KOPT-K1 (cell line): Measurements from ENCODE around the gene UBE2H.
"Not testable (repeated sequence)": the region's sequence is repeated elsewhere in the genome, so short reads cannot be mapped to it uniquely, and the experiment has no call there.

Experiments used
- H3K27ac ChIP-seq: fragments of 200-600 bp; sonication (generic); 2 replicates; pipeline ENCODE4 v1.5.1; 2016; ENCODE audit warnings: antibody characterized with exemption, mild to moderate bottlenecking, low read depth, low read length; ENCODE audit not compliant: poor library complexity, severe bottlenecking
- H3K36me3 ChIP-seq: fragments of 200-600 bp; sonication (generic); 2 replicates; pipeline ENCODE4 v1.5.1; 2017; ENCODE audit warnings: antibody characterized with exemption, mild to moderate bottlenecking, low read length, moderate library complexity; ENCODE audit not compliant: insufficient read depth
- H3K9me3 ChIP-seq: fragments of 200-600 bp; sonication (generic); 2 replicates; pipeline ENCODE4 v1.5.1; 2017; ENCODE audit warnings: antibody characterized with exemption, low read length, mild to moderate bottlenecking; ENCODE audit not compliant: insufficient read depth, poor library complexity, severe bottlenecking

Gene UBE2H

DNA sequence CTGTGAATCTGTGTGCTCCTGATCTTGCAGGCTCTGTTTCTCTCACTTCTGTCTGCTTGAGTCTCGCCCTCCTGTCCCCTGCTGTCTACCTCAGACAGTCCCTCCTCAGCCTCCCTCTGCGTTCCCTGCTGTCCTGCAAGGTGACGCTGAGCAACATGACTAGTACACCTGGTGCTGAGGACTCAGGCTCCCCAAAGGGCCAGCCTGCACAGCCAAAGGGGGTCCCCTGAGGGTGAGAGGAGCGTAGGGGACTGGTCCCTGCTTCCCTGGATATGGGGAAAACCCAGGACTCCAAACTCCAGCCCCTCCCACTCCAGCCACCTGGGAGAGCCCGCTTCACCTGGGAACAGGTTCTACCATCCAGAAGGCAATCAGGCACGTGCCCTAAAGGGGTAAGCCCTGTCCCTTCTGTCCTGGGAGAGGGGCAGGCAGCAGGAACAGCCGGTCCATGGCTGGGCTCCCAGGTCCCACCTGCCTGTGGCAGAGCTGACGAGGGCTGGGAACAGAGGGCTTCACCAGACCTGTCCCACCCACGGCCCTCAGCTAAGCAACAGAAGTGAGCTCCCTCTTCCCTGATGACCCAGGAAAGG, 156.5 kb downstream of the UBE2H start:
- Histone ChIP-seq H3K27ac (no peak overlapping the region), H3K9me3 (no peaks in the 10 kb centered on the region)

DNA sequence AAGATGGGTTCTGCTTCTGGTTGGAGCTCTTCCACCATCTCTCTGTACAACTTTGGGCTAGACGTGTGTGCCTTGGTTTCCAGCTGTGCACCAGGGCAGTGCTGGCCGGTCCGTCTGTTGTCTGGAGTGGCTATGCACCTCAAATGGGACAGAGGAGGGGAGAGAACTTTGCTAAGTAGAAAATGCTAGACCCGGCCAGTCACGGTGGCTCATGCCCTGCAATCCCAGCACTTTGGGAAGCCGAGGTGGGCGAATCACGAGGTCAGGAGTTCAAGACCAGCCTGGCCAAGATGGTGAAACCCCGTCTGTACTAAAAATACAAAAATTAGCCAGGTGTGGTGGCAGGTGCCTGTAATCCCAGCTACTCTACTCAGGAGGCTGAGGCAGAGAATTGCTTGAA, 158.3 kb downstream of the UBE2H start:
- H3K9me3 ChIP-seq, H3K36me3 ChIP-seq, H3K27ac ChIP-seq: not testable (repeated sequence)

More for the DNA sequence above, 156.5 kb downstream of the UBE2H start:
- H3K36me3 ChIP-seq: no peaks in the 10 kb centered on the region

DNA sequence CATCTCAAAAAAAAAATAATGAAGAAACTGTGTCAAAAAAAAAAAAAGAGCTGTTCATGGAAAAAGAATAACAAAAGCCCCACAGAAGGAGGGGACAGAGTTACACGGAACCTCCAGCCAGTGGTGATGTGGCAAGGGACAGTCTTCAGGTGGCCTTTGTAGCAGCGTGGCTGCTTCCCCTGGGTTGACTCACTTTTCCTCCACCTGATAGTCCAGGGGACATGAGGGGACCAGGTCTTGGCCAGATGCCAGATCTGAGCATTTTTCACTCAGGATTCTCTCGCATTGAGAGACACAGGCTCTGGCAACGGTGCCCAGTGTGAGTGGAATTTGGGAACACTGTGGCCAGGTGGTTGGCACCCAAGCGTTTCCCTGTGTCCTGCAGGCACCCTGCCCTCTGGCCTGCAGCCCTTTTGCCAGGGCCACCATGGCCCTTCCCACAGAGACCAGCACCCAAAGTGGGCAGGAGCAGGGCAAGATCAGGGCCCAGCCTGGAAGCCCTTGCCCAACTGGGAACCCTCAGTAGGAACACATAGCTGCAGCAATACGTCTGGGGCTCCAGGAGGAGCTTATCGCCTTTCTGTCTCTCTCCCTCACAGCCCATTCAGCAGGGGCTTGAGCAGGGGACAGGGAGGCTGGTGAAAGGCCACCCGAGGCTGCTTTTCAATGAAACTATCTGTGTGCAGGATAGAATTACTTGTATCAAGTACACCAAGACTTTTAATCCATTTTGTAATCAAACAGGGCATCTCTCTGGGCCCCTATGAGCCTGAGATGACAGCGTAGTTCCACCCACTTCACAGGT, 159.1 kb downstream of the UBE2H start:
- no peaks in the 10 kb centered on the region for H3K9me3 ChIP-seq
- no peaks in the 10 kb centered on the region for H3K36me3 ChIP-seq
- H3K27ac ChIP-seq: no peak overlapping the region

DNA sequence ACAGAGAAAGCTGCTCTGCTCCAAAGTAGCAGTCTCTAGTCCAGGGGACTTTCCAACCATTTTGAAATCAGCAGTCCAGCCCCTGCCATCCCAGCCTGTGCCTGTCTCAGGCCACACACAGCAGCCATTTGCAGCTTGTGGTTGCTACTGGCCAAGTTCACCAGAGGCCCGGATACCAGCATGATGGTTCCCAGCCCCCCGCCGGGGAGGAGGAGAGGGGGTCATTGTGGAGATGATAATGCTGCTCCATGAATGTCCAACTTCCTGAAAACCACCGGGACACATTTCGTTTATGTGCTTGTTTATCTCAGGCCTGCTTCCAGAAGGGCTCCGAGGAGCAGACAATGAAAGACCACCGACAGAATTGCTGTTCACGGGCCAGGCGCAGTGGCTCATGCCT, 160.0 kb downstream of the UBE2H start:
- Histone ChIP-seq H3K9me3 (no peaks in the 10 kb centered on the region), H3K27ac (no peak overlapping the region), H3K36me3 (no peaks in the 10 kb centered on the region)

DNA sequence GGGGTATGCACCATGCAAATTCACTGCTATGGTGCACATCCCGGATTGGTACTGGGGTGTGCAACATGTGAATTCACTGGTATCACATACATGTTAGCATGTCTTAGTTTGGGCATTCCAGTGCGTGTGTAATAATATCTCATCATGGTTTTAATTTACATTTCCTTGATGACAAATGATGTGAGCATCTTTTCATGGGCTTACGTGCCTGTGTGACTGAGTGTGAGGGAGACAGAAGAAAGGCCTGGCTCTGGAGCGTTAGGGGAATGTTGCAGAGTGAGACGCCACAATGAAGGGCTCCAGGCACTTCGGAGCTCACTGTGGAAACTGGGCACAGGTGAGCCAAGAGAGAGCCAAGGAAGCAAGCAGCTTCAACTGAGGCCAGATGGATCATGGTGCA, 162.6 kb downstream of the UBE2H start:
- Histone ChIP-seq H3K27ac (no peak overlapping the region), H3K36me3 (no peaks in the 10 kb centered on the region), H3K9me3 (no peaks in the 10 kb centered on the region)

DNA sequence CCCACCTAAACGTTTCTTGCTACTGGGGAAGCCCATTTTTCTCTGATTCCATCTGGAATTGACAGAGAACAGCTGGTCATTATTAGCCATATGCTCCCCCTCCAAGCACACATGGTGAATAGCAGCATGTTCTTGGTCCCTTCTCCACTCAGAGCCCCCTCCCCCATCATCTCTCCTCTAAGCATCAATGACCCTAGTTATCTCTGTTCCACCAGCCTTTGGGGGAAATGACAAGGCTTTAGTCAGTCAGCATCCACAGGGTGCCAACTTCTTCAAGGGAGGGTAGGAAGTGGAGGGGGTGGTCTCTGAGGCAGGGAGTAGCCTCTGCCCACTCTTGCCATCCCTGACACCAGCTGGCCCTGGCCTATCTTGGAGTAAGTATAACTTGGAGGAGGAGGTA, 163.1 kb downstream of the UBE2H start:
- no peak overlapping the region for H3K27ac ChIP-seq

DNA sequence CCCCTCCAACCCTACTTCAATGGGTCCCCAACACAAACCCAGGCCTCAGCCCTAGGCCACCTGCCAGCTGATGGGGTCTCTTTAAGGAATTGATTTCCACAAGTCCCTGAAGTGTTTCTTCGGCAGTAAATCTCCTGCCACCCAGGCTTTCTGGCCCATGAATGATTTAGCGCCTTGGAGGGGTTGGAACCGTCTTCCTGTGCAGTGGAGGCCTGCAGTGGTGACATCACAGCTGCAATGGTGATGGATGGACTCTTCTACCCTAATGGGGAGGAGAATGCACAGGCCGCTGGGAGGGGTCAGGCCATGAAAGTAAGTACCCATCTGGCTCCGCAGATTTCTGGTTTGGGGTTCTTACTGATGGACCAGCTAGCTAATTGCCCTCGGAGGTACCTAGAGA, 163.8 kb downstream of the UBE2H start:
- Histone ChIP-seq H3K36me3 (no peaks in the 10 kb centered on the region), H3K9me3 (no peaks in the 10 kb centered on the region), H3K27ac (no peak overlapping the region)

More for the DNA sequence above, 163.1 kb downstream of the UBE2H start:
- Histone ChIP-seq H3K36me3 (no peaks in the 10 kb centered on the region), H3K9me3 (no peaks in the 10 kb centered on the region)

DNA sequence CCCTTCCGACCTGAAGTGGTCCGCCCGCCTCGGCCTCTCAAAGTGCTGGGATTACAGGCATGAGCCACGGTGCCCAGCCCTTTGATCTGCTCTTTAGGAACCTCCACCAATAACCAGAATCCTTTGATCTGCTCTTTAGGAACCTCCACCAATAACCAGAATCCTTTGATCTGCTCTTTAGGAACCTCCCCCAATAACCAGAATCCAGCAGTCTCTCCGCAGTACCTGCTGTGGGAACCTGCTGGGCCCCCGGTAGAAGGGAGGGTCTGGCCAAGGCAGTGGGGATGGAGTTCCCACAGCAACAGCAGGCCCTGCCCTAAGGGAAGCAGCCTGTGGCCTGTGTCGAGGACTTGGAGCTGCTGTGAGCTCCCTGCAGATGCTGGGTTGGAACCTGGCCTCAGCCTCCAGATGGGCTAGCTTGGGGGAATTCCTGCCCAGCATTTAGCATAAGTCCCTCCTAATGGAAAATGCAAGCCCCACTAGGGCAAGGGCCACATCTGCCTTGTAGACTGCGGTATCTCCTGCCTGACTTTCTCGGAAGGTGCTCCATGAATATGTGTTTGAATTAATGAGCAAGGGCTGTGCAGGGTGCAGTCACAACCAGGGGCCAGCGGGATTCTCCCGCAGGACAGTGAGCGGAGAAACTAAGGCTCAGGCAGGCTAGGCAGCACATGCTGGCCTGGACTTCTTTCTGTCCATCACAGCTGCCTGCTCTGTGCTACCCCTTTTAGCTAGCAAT, 165.8 kb downstream of the UBE2H start:
- H3K36me3 ChIP-seq: no peaks in the 10 kb centered on the region
- H3K9me3 ChIP-seq: no peaks in the 10 kb centered on the region
- H3K27ac ChIP-seq: no peak overlapping the region

DNA sequence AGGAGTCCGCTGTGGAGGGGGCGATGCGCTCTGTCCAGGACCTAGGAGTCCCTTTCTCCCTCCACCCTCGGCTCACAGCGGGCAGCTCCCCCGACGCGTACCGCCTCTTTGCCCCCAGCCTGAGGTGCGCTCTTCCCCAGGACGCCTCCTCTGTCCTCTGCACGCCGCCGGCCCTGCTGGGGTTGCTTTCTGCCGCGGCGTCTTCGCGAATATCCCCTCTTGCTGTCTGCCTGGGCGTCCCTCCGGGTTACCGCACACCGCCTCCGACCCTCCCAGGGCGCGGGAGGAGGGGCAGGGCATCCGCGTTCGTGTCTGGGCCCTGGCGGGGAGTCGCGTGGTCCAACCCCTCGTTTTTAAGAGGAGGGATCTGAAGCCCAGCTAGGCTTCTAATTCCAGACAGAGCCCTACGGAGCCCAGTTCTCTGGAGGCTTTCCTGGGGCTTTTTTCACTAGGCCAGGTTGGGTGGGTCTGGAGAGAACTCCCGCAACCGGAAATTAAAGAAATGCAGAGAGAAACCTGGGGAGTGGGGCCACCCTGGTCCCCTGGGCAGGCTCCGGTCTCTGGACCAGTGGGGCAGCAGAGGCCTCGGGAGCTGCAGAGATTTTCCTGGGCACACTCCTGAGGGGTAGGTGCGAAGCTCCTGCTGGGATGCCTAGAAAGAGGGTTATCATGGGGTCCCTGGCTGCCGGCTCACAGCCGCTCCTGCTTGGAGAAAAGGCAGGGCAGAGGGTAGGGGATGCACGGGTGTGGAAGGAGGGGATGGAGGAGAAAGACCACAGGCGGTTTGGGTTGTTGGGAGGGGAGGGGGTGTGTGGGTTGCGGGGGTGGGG, 166.9 kb downstream of the UBE2H start:
- H3K36me3 ChIP-seq: no peaks in the 10 kb centered on the region
- H3K9me3 ChIP-seq: no peaks in the 10 kb centered on the region
- no peak overlapping the region for H3K27ac ChIP-seq

DNA sequence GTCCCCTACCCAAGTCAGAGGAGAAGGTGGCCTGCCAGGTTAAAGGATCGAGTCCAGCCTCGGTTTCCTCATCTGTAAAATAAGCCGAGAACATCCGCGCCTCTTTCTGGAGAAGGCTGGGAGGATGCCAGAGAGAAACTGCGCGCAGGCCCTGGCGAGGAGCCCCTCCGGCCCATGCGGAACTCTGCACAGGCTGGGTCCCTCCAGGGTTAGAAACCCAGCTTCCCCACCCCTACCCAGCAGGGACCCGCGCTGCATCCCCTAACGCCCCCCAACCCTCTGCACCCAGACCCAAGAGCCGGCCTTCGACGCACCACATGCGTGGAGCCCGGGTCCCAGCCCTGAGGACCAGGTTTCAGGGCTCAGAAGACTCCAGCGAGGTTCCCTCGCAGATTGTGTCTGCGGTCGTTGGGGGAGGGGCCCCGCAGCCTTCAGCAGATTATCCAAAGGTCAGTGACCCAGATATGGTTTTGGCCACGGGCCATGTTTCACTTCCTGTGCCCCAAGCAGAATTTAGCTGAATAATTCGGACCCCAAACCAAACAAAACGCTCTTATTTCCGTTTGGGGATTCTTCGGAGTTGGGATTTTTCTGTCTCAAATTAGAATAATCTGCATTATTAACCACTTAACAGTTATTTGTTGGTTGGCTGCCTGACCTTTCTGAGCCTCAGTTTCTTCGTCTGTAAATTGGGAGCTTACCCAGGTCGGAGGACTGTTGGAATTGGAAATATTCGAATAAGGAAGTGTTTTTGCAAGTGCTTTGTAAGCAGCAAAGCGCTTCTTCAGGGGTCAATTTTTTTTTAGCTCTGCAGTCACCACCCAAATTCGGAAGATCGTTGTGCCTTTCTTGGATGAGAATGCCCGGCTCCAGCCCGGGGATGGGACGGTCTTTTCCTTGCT, 167.7 kb downstream of the UBE2H start:
- H3K9me3 ChIP-seq: no peaks in the 10 kb centered on the region
- H3K27ac ChIP-seq: no peak overlapping the region
- H3K36me3 ChIP-seq: no peaks in the 10 kb centered on the region

DNA sequence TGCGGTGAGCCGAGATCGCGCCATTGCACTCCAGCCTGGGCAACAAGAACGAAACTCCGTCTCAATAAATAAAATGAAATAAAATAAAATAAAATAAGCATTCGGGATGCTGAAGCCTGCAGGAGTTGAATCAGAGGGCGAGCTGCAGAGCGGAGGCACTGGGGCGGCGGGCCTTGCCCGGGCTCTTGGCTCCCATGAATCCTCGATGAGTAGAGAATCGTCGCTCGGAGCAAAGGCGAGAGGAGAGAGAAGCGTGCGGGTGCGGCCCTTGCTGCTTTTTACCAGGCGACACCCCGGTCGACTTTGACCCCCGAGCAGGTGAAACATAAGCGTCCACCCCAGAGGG, 168.3 kb downstream of the UBE2H start:
- no peaks in the 10 kb centered on the region for H3K9me3 ChIP-seq
- no peaks in the 10 kb centered on the region for H3K36me3 ChIP-seq
- H3K27ac ChIP-seq: no peak overlapping the region

DNA sequence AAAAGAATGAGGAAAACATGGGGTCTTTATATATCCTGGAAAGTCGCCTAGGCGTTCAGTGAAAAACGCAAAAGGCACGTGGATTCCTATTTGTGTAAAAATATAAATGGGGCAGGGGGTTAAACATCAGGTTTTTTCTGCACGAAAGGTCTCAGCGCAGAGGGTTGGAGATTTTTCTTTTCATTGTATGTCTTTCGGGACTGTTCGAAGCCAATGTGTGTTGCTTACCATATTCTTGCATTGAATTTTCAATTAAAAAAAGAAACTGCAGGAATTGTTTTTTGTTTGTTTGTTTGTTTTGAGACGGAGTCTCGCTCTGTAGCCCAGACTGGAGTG, 169.2 kb downstream of the UBE2H start:
- no peak overlapping the region for H3K27ac ChIP-seq
- H3K36me3 ChIP-seq: no peaks in the 10 kb centered on the region
- H3K9me3 ChIP-seq: no peaks in the 10 kb centered on the region

DNA sequence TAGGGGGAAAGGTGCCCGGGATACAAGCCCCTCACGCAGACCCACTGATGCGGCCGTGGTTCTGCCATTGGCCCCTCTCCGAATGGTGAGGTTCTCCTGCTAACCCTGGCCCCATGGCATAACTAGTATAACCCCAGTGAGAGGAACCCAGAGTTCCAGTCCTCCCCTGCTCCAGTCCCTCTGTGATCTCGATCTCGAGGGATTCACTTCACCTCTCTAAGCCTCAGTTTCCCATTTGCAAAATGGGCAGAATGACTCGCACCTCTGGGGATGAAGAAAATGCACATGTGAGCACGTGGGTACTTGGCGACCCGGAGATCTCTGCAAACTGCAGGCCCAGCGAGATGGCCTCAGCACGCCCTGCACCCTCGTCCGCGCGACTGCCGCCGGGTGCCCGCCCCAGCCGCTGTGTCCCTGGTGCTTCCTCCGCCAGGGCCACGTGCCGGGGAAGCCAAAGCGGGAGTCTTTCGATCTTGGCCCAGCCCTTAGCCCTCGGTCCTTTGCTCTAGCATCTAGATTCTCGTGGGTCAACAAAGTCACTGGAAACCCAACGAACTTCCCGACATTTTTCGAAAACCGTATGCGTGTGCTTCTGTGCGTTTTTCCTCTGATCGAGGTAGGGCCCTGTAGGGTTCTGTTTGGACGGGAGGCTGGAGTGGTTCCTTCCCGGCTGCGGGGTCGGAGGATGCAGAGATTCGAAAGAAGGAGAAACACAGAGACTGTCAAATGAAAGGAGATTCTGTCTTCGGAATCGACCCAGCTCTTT, 169.8 kb downstream of the UBE2H start:
- Histone ChIP-seq H3K9me3 (no peaks in the 10 kb centered on the region), H3K36me3 (no peaks in the 10 kb centered on the region), H3K27ac (no peak overlapping the region)
